ENCODE data around the gene GLIS2.
"Not testable (repeated sequence)": the region's sequence is repeated elsewhere in the genome, so short reads cannot be mapped to it uniquely, and the experiment has no call there.

The GLIS2 gene

GRCh38 chr16:4337540-4338088, 21.7 kb downstream of the GLIS2 start:
- no peak for DNase-seq

GRCh38 chr16:4338125-4338582, 22.3 kb downstream of the GLIS2 start:
- no peak for DNase-seq

DNA sequence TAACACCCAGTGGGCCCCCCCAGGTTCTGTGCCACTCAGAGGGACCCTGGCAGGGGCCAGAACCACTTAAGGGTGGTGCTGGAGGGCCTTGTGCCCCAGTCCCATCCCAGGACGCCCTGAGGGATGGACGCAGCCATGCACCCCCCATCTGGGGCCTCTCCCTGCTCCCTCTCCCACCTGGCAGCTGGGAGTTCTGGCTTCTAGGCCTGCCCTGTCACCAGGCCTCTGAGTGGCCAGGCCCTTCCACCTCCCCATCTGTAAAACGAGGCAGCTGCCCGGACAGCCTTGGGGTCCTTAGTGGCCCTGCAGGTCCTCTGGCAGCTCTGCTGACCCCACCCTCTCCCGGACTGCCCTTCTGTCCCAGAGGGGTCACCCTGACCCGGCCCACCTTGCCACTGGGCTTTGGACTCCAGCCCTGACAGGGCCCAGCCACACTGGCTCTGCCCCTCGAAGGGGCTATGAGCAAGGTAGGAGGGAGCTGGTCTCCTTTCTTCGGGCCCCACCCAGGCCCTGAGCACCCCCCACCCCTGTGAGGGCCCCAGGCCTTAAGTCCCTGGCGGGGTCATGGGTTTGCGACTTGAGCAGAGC, 22.9 kb downstream of the GLIS2 start:
- DNase-seq: no peak

DNA sequence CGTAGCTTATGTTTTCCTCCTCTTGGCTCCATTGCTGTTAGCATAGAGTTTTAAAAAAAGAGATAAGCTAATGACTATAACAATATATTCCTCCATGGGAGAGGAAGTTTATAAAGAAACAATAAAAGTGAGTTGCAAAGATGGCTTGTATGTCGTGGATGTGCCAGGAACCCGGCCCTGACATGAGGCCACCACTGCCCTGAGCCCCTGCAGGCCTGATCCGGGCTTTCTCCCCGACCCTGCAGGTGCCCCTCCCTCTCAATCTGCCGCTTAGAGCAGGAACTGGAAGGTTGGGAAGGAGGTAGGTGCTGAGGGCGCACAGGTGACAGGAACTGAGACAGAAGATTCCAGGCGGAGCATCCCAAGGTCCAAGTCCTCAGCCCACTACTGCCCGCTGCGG, 23.6 kb downstream of the GLIS2 start:
- no peak for DNase-seq

- DNase-seq: no peak
These were observed 24.0 kb downstream of the GLIS2 start for GRCh38 chr16:4339909-4340308.

DNA sequence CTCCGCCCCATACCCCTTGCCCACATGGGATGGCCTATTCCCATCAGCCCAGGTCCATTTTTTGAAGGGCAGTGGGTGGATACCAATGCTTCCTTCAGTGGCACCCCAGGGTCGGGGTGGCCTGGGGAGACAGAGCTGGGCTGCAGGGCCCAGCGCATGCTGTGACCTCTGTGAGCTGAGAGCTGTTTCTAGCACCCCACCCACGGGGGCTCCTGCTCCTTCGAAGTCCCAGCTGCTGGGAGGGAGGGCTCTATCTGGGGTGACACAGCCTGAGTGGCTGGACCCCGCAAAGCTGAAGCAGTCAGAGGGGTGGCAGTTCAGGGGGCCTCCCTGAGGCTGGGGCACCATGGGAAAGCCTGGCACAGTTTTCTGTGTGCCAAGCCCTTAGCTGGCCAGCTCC, 24.6 kb downstream of the GLIS2 start:
- no peak for DNase-seq

- no peak for DNase-seq
These were observed 25.4 kb downstream of the GLIS2 start for GRCh38 chr16:4341250-4341649.

- no peak for DNase-seq
These were observed 27.2 kb downstream of the GLIS2 start for GRCh38 chr16:4342866-4343744.

DNA sequence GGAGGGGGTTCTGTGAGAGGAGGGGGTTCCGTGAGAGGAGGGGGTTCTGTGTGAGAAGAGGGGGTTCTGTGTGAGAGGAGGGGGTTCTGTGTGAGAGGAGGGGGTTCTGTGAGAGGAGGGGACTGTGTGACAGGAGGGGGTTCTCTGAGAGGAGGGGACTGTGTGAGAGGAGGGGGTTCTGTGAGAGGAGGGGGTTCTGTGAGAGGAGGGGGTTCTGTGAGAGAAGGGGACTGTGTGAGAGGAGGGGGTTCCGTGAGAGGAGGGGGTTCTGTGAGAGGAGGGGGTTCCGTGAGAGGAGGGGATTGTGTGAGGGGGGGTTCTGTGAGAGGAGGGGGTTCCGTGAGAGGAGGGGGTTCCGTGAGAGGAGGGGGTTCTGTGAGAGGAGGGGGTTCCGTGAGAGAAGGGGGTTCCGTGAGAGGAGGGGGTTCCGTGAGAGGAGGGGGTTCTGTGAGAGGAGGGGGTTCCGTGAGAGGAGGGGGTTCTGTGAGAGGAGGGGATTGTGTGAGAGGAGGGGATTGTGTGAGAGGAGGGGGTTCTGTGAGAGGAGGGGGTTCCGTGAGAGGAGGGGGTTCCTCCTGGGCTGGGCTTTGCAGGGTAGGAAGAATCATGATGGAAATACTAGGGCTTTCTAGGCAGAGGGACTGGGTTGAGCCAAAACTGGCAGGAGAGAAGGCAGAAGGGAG, 28.6 kb downstream of the GLIS2 start:
- not testable (repeated sequence) for DNase-seq

DNA sequence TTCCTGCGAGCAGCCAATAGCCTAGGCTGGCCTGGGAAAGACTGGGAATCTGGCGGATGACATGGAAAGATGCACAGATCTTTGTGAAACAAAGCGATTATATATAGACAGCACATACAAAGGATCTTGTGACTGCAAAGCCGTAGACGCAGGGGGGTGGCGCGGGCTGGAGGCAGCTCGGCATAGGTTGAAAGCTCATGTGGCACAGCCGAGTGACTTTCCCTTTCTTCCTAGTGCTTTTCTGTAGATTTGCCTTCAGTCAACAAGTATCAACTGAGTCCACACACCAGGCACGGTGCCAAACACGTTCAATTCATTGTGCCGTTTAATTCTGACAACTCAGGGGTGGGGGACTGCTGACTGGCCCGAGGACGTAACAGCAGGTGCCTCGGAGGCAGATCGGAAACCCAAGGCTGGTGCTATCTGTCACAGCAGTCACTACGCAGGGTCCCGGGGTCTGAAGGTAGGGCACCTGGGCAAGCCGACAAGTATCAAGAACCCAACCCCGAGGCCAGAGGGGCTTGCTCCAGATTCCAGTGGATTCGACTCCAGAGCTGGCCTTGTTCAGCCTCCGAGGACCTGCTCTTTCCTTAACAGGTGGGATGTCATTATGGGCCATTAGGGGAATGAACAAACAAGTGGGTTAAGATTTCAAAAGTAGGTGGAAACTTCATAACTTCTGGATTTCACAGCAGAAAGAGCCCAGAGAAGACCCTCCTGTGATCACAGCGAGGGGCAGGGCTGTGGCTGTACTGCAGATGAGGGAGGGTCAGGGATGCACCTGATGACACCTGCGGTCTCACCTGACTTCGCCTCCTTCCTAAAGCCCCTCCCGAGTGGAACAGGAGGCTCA, 29.3 kb downstream of the GLIS2 start:
- no peak for DNase-seq

DNA sequence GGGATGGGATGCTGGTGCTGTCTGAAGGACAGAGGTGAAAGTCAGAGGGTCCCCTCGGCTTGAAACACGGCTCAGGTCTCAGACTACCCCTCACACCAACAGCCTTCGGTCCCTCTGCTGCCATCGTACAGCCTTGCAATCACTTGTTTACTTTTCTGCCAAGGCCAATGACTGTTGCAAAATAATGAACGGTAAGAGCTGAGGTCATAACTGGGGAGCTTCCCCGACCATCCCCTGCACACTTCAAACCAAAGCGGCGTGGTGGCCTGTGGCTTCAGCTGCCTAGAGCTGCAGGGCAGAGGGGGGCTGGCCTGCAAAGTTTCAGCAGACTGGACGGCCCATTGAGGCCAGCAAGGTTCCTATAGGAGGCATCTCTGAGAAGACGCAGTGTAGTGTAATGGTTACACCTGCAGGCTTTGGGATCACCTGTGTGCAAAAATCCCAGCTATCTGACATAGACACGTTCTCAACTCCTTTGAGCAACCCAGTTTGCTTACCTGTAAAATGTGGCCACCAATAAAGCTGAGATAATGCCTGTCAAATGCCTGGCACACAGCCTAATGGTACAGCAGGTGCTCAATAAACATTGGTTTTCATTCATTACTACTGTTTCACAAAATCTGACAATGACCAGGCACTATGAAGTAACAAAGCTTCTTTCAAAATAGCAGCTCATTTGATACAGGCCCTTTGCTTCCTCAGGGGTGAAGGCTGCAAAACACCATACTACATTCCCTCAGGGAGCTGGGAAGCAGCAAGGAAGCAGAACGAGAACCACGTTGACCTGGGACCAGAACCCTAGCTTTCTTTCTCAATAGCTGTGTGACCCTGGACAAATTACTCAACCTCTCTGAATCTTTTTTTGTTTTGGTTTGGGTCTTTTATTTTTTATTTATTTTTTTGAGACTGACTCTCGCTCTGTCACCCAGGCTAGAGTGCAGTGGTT, 30.2 kb downstream of the GLIS2 start:
- no peak for DNase-seq

GRCh38 chr16:4347010-4347409, 31.1 kb downstream of the GLIS2 start:
- no peak for DNase-seq

GRCh38 chr16:4347765-4348509, 32.1 kb downstream of the GLIS2 start:
- DNase-seq: no peak

- no peak for DNase-seq
These were observed 33.5 kb downstream of the GLIS2 start for GRCh38 chr16:4349332-4349731.

DNA sequence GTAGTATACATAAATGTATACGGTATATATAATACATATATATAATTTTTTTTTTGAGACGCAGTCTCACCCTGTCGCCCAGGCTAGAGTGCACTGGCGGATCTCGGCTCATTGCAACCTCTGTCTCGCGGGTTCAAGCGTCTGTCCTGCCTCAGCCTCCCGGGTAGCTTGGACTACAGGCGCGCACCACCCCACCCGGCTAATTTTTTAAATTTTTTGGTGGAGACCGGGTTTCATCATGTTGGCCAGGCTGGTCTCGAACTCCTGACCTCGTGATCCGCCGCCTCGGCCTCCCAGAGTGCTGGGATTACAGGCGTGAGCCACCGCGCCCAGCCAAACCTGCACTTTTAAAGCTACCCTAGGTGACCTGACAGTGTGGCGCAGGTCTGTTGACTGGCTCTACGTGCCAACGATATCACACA, 34.5 kb downstream of the GLIS2 start:
- DNase-seq: no peak

DNA sequence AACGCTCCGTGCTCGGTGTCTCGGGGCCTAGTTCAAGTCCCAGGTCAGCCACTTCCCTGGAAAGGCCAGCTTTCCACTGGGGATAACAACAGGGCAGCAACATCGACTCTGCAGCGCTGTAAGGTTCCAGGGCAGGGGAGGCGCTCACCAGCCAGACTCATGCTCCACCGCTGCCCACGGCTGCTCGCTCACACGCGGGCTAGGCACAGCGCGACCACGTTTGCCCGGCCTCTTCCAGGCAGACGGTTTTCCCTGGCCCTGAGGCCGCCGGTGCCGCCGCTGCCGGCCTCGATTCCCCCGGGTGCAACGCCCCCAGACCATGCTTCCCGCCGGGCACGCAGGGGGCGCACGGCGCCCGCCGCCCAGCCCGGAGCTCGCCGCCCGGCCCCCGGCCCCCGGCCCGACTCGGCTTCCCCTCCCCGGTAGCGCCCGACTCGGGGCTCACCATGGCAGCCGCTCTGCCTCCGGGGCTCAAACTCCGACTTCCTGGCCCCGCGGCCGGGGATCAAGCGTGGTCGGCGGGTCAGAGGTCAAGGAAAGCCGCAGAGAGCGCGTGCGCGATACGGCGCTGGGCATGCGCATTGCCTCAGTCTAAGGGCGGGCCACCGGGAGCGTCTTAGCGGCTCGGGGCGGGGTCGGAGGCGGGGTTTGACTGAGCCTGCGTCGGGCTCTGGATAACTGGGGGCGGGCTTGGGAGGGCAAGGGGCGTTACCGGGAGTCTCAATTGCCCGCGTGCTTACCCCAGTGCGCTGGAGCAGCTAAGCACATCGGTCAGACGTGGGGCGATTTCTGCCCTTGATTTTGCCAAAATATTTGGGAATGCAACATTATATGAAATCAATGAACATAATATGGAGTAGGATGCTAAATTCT, 35.2 kb downstream of the GLIS2 start, which contains the start of gene PAM16:
Gene PAM16, minus strand, starts transcription at position 535 of the 873 bp plus-strand sequence. Its CDS starts 87 bp downstream, at position 448.
- peak; percentile 99 for DNase-seq

DNA sequence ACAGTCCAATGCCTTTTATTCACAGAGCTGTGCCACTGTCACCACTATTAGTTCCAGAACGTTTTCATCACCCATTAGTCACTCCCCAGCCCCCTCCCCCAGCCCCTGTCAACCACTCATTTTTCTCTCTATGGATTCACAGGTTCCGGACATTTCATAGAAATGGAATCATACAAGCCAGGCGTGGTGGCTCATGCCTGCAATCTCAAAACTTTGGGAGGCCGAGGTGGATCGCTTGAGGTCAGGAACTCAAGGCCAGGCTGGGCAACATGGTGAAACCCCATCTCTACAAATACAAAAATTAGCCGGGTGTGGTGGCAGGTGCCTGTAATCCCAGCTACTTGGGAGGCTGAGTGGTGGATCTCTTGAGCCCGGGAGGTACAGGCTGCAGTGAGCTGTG, 36.0 kb downstream of the GLIS2 start:
- DNase-seq: no peak

DNA sequence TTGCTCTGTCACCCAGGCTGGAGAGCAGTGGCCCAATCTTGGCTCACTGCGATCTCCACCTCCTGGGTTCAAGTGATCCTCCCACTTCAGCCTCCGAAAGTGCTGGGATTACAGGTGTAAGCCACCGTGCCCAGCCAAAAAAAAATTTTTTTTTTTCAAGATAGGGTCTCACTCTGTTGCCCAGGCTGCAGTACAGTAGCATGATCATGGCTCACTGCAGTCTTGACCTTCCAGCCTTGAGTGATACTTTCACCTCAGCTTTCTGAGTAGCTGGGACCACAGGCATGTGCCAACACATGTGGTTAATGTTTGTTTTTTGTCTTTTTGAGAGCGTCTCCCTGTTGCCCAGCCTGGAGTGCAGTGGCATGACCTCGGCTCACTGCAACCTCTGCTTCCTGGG, 37.0 kb downstream of the GLIS2 start:
- DNase-seq: no peak

DNA sequence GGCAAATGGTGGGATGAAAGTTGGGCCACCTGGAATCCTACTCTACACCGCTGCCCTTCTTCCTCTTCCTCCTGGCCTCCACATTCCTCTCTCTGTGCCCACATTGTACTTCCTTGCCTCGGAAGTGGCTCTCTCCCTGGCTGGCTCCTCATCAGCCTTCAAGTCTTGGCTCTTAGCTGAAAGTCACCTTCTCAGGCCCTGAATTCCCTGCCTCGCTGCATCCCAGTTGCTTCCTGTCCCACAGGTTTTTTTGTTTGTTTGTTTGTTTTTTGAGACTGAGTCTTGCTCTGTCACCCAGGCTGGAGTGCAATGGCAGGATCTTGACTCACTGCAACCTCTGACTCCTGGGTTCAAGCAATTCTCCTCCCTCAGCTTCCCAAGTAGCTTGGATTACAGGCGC, 37.8 kb downstream of the GLIS2 start:
- no peak for DNase-seq

All from activated effector memory CD4-positive, alpha-beta T cell treated with anti-CD3 and anti-CD28 coated beads, Interleukin-2, amount 50 U/mL, for 16 hours (primary cell).